Ovary (tissue), 3 donors: Measurements from ENCODE around the gene KIF26B.

ENCODE experiments used
- CTCF ChIP-seq, 3 donors: fragments of 450-650 bp in 2 of 3; fragments of 200-600 bp in 1 of 3; IDR thresholded peaks; one replicate each; pipeline versions ENCODE4 v1.5.1 to v1.8.0; 2016 to 2022; ENCODE audit warnings: antibody characterized with exemption in 3 of 3, mild to moderate bottlenecking in 1 of 3
- POLR2A ChIP-seq: fragments of 450-650 bp; IDR thresholded peaks from one replicate; pipeline ENCODE4 v1.6.1; 2017; ENCODE audit warnings: antibody characterized with exemption, mild to moderate bottlenecking, moderate library complexity
- donor health status: DM: no; HTN: no; CAD: no.

GRCh38 chr1:245242989-245243388 is 88.2 kb downstream of the KIF26B start:
- TF ChIP-seq CTCF (IDR thresholded peaks at IDR 0.05): no peak
- TF ChIP-seq POLR2A: no peak
